ENCODE results near the gene MLXIPL. TPM values are rescaled to one million over a fixed set of nuclear protein-coding genes. Genes with fewer than 3 reads are reported as not detected.

MLXIPL gene
- total RNA-seq, 2 donors from 2014 or later: 39.7 to 58.0 TPM

DNA sequence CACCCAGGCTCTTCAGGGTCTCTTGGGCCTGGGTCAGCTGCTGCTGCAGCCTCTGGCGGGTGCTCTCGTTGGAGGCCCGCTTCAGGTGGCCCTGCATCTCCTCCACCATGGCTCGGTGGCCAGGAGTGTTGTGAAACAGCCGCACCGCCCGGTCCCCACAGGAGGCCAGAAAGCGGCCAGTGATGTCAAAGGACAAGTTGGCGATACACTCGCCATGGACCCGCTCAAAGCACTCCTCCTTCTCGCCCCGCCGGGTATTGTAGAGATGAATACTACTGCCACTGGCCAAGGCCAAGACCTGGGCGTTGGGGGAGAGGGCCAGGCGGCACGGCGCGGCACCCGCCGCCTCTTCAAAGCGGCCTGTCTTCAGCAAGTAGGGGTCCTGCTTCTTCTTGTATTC lies 53.8 kb downstream of the MLXIPL start:
- DNase-seq: no peak
- Histone ChIP-seq H3K4me1 (ENCODE audit: control insufficient read depth, insufficient read depth, low read length) (peaks cover 4% of the 10 kb centered on the region), H3K9me3 (ENCODE audit: control insufficient read depth, low read length) (no peaks in the 10 kb centered on the region), H3K27me3 (ENCODE audit: control insufficient read depth, insufficient read depth, low read length, poor library complexity, severe bottlenecking) (no peaks in the 10 kb centered on the region), H3K27ac (ENCODE audit: low read depth, low read length) (no peak overlapping the region), H3K9ac (ENCODE audit: extremely low read depth, low read length, poor library complexity, severe bottlenecking) (no peak overlapping the region), H3K36me3 (ENCODE audit: control insufficient read depth, insufficient read depth, low read length) (peaks cover 57% of the 10 kb centered on the region), H3K4me3 (ENCODE audit: low read length) (no peak overlapping the region)
- 94 to 98% methylated on average over 14 to 22 of the region's 22 CpGs for WGBS, 2 experiments (ENCODE audit: insufficient coverage in 1 of 2, insufficient read length in 1 of 2)
- no peaks in the 10 kb centered on the region for H3K9me3 Mint-ChIP-seq
- peaks cover 56% of the 10 kb centered on the region for H3K36me3 Mint-ChIP-seq (ENCODE audit: low read depth)
- peaks cover 7% of the 10 kb centered on the region for H3K27me3 Mint-ChIP-seq (ENCODE audit: insufficient read depth)
- peaks cover 13% of the 10 kb centered on the region for H3K4me1 Mint-ChIP-seq
- H3K4me3 Mint-ChIP-seq: no peak overlapping the region
- H3K27ac Mint-ChIP-seq: no peak overlapping the region
- TF ChIP-seq, protein P1, sequence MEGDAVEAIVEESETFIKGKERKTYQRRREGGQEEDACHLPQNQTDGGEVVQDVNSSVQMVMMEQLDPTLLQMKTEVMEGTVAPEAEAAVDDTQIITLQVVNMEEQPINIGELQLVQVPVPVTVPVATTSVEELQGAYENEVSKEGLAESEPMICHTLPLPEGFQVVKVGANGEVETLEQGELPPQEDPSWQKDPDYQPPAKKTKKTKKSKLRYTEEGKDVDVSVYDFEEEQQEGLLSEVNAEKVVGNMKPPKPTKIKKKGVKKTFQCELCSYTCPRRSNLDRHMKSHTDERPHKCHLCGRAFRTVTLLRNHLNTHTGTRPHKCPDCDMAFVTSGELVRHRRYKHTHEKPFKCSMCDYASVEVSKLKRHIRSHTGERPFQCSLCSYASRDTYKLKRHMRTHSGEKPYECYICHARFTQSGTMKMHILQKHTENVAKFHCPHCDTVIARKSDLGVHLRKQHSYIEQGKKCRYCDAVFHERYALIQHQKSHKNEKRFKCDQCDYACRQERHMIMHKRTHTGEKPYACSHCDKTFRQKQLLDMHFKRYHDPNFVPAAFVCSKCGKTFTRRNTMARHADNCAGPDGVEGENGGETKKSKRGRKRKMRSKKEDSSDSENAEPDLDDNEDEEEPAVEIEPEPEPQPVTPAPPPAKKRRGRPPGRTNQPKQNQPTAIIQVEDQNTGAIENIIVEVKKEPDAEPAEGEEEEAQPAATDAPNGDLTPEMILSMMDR (conservative IDR thresholded peaks at IDR 0.05): no peak

DNA sequence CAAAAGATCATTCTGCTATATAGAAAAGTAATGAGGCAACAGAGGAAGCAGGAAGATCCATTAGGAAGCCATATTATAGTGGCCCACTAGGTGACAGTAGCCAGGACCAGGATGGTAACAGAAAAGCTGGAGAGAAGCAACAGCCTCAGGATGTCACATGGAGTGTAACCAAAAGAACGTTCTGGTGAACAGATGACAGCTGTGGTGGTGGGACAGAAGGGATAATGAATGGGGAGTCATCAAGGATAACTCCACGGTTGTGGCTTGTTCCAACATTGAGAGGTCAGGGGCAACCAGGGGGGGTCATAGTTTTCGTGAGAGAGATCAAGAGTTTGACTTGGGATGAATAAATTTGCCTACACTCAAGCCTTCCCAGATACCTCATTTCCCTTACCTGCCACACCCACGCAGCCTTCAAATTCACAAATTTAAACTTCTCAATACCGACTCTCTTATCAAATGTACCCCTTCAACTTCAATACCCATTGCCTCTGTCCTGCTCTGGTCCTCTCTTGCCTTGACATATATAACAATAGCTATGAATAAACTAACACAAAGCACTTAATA lies 55.2 kb downstream of the MLXIPL start:
- peaks cover 53% of the 10 kb centered on the region for H3K36me3 ChIP-seq (ENCODE audit: control insufficient read depth, insufficient read depth, low read length)
- Mint-ChIP-seq H3K36me3 (ENCODE audit: low read depth) (peaks cover 49% of the 10 kb centered on the region), H3K4me1 (peaks cover 3% of the 10 kb centered on the region)

DNA sequence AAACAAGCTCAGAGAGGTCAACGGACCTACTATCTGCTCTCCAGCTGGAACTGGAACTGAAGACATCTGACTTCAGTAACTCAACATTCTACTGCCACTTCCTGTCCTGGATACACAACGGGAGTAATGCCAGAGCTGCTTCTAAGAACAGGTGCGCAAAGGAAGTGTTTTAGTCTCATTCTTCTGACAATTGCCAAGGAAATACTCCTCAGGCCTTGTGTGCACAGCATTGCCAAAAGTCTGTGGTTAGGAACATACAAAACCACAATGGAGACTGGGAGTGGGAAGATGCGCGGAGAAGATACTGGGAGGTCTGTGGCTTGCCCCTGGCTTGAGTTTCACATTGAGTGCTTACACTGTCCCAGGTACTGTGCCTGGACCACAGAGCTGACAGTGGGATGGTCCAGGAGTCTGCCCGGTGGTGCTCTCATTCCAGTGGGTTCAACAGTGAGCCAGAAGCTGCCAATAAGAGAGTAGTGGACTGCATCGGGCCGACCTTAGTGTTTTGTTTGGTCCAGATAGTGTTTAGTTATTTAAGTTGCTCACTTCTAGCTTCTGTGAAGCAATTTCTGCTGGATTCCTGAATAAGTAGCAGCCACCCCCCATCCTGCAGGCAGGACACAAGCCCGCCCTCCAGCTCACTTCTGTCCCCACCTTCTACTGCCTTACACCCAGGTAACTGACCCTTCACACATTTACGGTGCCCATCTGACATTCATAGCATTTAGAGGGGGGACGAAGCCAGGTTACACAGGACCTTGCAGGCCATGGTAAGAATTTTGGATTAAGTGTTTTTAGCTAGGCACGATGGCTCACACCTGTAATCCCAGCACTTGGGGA lies 56.3 kb downstream of the MLXIPL start:
- Histone ChIP-seq H3K9me3 (ENCODE audit: control insufficient read depth, low read length) (no peaks in the 10 kb centered on the region), H3K36me3 (ENCODE audit: control insufficient read depth, insufficient read depth, low read length) (peaks cover 43% of the 10 kb centered on the region), H3K9ac (ENCODE audit: extremely low read depth, low read length, poor library complexity, severe bottlenecking) (no peak overlapping the region), H3K27ac (ENCODE audit: low read depth, low read length) (peak overlapping the region; percentile 53), H3K4me1 (ENCODE audit: control insufficient read depth, insufficient read depth, low read length) (no peaks in the 10 kb centered on the region), H3K27me3 (ENCODE audit: control insufficient read depth, insufficient read depth, low read length, poor library complexity, severe bottlenecking) (no peaks in the 10 kb centered on the region), H3K4me3 (ENCODE audit: low read length) (no peak overlapping the region)
- Mint-ChIP-seq H3K36me3 (ENCODE audit: low read depth) (peaks cover 39% of the 10 kb centered on the region), H3K27ac (no peak overlapping the region), H3K4me1 (no peaks in the 10 kb centered on the region), H3K27me3 (ENCODE audit: insufficient read depth) (peaks cover 10% of the 10 kb centered on the region), H3K9me3 (no peaks in the 10 kb centered on the region), H3K4me3 (no peak overlapping the region)
- DNase-seq: no peak
- TF ChIP-seq, protein P1 (conservative IDR thresholded peaks at IDR 0.05): no peak
- 88 to 93% methylated on average over 7 to 12 of the region's 12 CpGs for WGBS, 2 experiments (ENCODE audit: insufficient coverage in 1 of 2, insufficient read length in 1 of 2)

More for the DNA sequence above, 55.2 kb downstream of the MLXIPL start:
- H3K27me3 Mint-ChIP-seq (ENCODE audit: insufficient read depth): peaks cover 10% of the 10 kb centered on the region
- no peak overlapping the region for H3K27ac ChIP-seq (ENCODE audit: low read depth, low read length)
- H3K27me3 ChIP-seq (ENCODE audit: control insufficient read depth, insufficient read depth, low read length, poor library complexity, severe bottlenecking): no peaks in the 10 kb centered on the region
- H3K9me3 Mint-ChIP-seq: no peaks in the 10 kb centered on the region
- no peaks in the 10 kb centered on the region for H3K9me3 ChIP-seq (ENCODE audit: control insufficient read depth, low read length)
- TF ChIP-seq, protein P1 (conservative IDR thresholded peaks at IDR 0.05): peak; percentile 48
- 90 to 96% methylated on average over 4 to 5 of the region's 5 CpGs for WGBS, 2 experiments (ENCODE audit: insufficient coverage in 1 of 2, insufficient read length in 1 of 2)
- H3K4me1 ChIP-seq (ENCODE audit: control insufficient read depth, insufficient read depth, low read length): peaks cover under 1% of the 10 kb centered on the region
- H3K27ac Mint-ChIP-seq: no peak overlapping the region
- no peak for DNase-seq
- H3K4me3 ChIP-seq (ENCODE audit: low read length): no peak overlapping the region
- no peak overlapping the region for H3K9ac ChIP-seq (ENCODE audit: extremely low read depth, low read length, poor library complexity, severe bottlenecking)
- no peak overlapping the region for H3K4me3 Mint-ChIP-seq
